ENCODE data around the gene IRS1. TPM values are rescaled to one million over a fixed set of nuclear protein-coding genes. Genes with fewer than 3 reads are reported as not detected.
A peak's percentile ranks its signal among the peaks of the same experiment; 100 is the strongest.

The IRS1 gene
- polyA plus RNA-seq (10.1 to 15.8 TPM (median 11.2 TPM) in 3 replicates), polyA minus RNA-seq (15.8 to 35.1 TPM (median 21.6 TPM) in 3 replicates)
- 3.1 TPM for polyA plus RNA-seq (2011; ENCODE audit: low read depth)
- polyA plus RNA-seq (2011; cell fraction: cytosol; rRNA removed) = 8.4 and 12.5 TPM in 2 replicates
- 21.1 and 26.0 TPM in 2 replicates for polyA plus RNA-seq (2011; cell fraction: nucleus; rRNA removed)
- 4.4 and 14.4 TPM in 2 replicates for polyA plus RNA-seq (2012; ENCODE audit: low replicate concordance)
- 34.7 TPM for polyA minus RNA-seq (2011; cell fraction: cytosol; rRNA and poly(A)+ RNA removed)
- 38.6 and 48.2 TPM in 2 replicates for polyA minus RNA-seq (2011; cell fraction: nucleus; rRNA and poly(A)+ RNA removed)

DNA sequence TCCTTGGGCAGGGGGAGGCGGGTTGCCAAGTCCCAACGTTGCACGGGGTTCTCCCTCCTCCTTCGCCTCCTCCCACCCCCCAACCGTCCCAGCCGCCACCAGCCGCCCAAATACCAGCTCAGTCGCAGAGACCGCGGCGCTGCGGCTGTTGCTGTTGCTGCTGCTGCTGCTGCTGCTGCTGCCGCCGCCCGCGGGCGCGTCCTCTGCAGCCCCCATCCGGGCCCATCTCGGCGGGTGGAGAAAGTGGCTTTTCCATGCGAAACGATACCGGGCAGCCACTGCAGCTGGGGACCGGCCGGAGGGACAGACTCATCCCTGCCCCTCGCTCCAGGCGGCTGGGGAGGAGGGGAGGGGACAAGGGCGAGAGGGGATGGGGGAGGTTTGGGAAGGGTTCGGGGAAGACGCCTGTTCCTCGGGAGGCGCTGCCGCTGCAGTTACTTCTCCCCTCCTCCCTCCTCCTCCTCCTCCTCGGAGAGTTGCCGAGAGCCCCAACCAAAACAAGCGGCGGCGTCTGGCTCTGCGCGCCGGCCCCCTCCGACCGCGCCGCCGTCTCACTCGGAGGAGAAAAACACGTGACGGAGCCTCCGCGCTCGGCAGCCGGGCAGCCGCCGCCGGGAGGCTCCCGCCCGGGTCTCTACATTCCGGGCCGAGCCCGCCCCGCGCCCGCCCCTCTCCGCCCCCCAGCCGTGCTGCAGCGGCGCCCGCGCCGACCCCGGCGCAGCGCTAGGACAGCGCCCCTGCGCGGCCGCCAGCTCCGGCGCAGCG, at the start of gene IRS1:
IRS1 (minus strand) TSS at position 610 of the 765 bp plus-strand sequence. CDS start 1,082 bp downstream, outside the sequence.
- Histone ChIP-seq H3K36me3 (ENCODE audit: control insufficient read depth in 2 of 2, extremely low read depth in 1 of 2, insufficient read depth in 2 of 2, low read length in 2 of 2) (peaks cover 15% of the 10 kb centered on the region in 2 experiments), H3K9me1 (ENCODE audit: control insufficient read depth, extremely low read depth, insufficient read depth, low read length) (no peaks in the 10 kb centered on the region), H2AFZ (ENCODE audit: control insufficient read depth, low read length) (peak within 1 kb of the TSS; percentile 63), H3K9me3 (ENCODE audit: control insufficient read depth, low read depth, low read length) (no peaks in the 10 kb centered on the region), H4K20me1 (ENCODE audit: control insufficient read depth, extremely low read depth, insufficient read depth, low read length) (no peaks in the 10 kb centered on the region), H3K4me1 (ENCODE audit: control insufficient read depth, extremely low read depth, insufficient read depth, low read length) (peaks cover 36% of the 10 kb centered on the region), H3K4me2 (ENCODE audit: control insufficient read depth, extremely low read depth, insufficient read depth, low read depth, low read length) (peak within 1 kb of the TSS; percentile 81), H3K27me3 (ENCODE audit: control insufficient read depth, extremely low read depth, insufficient read depth, low read length) (no peaks in the 10 kb centered on the region), H3K9ac (ENCODE audit: control insufficient read depth, extremely low read depth, insufficient read depth, low read length) (peak within 1 kb of the TSS; percentile 88), H3K27ac (ENCODE audit: control insufficient read depth, insufficient read depth, low read length) (peak within 1 kb of the TSS; percentile 77), H3K79me2 (ENCODE audit: control insufficient read depth, insufficient read depth, low read length) (peaks cover 49% of the 10 kb centered on the region), H3K4me3 (ENCODE audit: control insufficient read depth in 2 of 3, extremely low read depth in 1 of 3, insufficient read depth in 2 of 3, low read depth in 1 of 3, low read length in 3 of 3) (peak within 1 kb of the TSS; percentile 76 to 90 (median 86))
- TF ChIP-seq CTCF (optimal IDR thresholded peaks at IDR 0.05 in 1 of 3, IDR thresholded peaks at IDR 0.05 in 1 of 3, conservative IDR thresholded peaks at IDR 0.05 in 1 of 3; ENCODE audit: extremely low read depth in 1 of 3, insufficient read depth in 2 of 3, low read length in 3 of 3) (peak in 2 of 3 experiments; percentile 21 to 71), EZH2 (IDR thresholded peaks at IDR 0.05; ENCODE audit: low read length) (no peak)
- dilution Hi-C loops (cut with MboI; ENCODE audit: extremely low pct_ligation_motif_present, low sequenced_read_pairs) = no loop called here
- DNase-seq (ENCODE audit: low read depth, low spot score) (no peak), FAIRE-seq (no peak)

DNA sequence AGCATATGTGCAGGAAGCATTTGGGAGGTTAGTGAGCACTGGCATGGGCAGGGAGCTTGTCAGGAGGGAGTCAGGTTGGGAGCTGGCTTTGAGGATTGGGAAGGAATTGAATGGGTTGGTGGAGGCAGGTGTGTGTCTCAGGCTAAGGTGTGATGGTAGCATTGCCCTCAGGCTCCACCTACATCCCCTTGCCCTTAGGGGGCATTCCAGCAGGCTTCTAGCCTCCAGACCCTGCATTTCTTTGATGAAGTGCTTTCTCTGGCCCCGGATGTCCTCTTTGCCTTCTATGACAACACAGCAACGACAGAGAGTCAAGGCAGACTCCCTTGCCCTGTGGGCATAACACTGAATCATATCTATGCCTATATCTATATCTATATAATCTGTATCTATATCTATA, 49.7 kb upstream of the IRS1 start:
- Histone ChIP-seq H3K9ac (ENCODE audit: control insufficient read depth, extremely low read depth, insufficient read depth, low read length) (no peak overlapping the region), H3K9me3 (ENCODE audit: control insufficient read depth, low read depth, low read length) (no peaks in the 10 kb centered on the region), H3K79me2 (ENCODE audit: control insufficient read depth, insufficient read depth, low read length) (no peaks in the 10 kb centered on the region), H3K4me3 (ENCODE audit: control insufficient read depth in 2 of 3, extremely low read depth in 1 of 3, insufficient read depth in 2 of 3, low read depth in 1 of 3, low read length in 3 of 3) (no peak overlapping the region), H3K27me3 (ENCODE audit: control insufficient read depth, extremely low read depth, insufficient read depth, low read length) (no peaks in the 10 kb centered on the region), H3K4me2 (ENCODE audit: control insufficient read depth, extremely low read depth, insufficient read depth, low read depth, low read length) (no peak overlapping the region), H3K4me1 (ENCODE audit: control insufficient read depth, extremely low read depth, insufficient read depth, low read length) (no peaks in the 10 kb centered on the region), H3K27ac (ENCODE audit: control insufficient read depth, insufficient read depth, low read length) (no peak overlapping the region), H2AFZ (ENCODE audit: control insufficient read depth, low read length) (no peak overlapping the region), H4K20me1 (ENCODE audit: control insufficient read depth, extremely low read depth, insufficient read depth, low read length) (no peaks in the 10 kb centered on the region), H3K9me1 (ENCODE audit: control insufficient read depth, extremely low read depth, insufficient read depth, low read length) (no peaks in the 10 kb centered on the region), H3K36me3 (ENCODE audit: control insufficient read depth in 2 of 2, extremely low read depth in 1 of 2, insufficient read depth in 2 of 2, low read length in 2 of 2) (no peaks in the 10 kb centered on the region)
- dilution Hi-C loops (cut with MboI; ENCODE audit: extremely low pct_ligation_motif_present, low sequenced_read_pairs) = no loop called here
- no peak for FAIRE-seq
- no peak for DNase-seq (ENCODE audit: low read depth, low spot score)
- TF ChIP-seq EZH2 (IDR thresholded peaks at IDR 0.05; ENCODE audit: low read length) (no peak), CTCF (optimal IDR thresholded peaks at IDR 0.05 in 1 of 3, IDR thresholded peaks at IDR 0.05 in 1 of 3, conservative IDR thresholded peaks at IDR 0.05 in 1 of 3; ENCODE audit: extremely low read depth in 1 of 3, insufficient read depth in 2 of 3, low read length in 3 of 3) (no peak)

Data from keratinocyte (primary cell).